ENCODE measurements around the gene FABP2. TPM values are rescaled to one million over a fixed set of nuclear protein-coding genes. Genes with fewer than 3 reads are reported as not detected.

The FABP2 gene
- total and polyA plus RNA-seq, 2 of the 8 experiments (the other 6 are each of a cell fraction or from before 2014, with no cell fraction given): not detected

DNA sequence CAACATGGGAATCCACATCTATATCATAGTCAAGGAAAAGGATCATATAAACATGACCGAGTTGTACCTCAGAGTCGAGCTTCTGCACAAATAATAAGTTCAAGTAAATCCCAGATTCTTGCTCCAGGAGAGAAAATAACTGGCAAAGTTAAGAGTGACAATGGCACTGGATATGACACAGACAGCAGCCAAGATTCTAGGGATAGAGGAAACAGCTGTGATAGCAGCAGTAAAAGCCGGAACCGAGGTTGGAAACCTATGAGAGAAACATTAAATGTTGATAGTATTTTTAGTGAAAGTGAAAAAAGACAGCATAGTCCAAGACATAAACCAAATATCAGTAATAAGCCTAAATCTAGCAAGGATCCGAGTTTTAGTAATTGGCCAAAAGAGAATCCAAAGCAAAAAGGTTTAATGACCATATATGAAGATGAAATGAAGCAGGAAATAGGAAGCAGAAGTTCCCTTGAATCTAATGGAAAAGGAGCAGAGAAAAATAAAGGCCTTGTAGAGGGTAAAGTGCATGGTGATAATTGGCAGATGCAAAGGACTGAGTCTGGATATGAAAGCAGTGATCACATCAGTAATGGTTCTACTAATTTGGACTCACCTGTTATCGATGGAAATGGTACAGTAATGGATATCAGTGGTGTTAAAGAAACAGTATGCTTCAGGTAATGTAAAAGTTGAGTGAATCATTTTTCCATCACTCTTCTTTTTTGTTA is 50.4 kb downstream of the FABP2 start (continued):
- no peak for TF ChIP-seq TAF7 (optimal IDR thresholded peaks at IDR 0.05; ENCODE audit: borderline replicate concordance, low read depth, low read length)
- TF ChIP-seq SP1 (IDR thresholded peaks at IDR 0.05; ENCODE audit: low read depth, low read length): no peak
- TF ChIP-seq, protein P1, sequence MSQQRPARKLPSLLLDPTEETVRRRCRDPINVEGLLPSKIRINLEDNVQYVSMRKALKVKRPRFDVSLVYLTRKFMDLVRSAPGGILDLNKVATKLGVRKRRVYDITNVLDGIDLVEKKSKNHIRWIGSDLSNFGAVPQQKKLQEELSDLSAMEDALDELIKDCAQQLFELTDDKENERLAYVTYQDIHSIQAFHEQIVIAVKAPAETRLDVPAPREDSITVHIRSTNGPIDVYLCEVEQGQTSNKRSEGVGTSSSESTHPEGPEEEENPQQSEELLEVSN (IDR thresholded peaks at IDR 0.05): no peak

Data from H1 (cell line).